ENCODE measurements around the gene C19orf85.

Gene C19orf85

DNA sequence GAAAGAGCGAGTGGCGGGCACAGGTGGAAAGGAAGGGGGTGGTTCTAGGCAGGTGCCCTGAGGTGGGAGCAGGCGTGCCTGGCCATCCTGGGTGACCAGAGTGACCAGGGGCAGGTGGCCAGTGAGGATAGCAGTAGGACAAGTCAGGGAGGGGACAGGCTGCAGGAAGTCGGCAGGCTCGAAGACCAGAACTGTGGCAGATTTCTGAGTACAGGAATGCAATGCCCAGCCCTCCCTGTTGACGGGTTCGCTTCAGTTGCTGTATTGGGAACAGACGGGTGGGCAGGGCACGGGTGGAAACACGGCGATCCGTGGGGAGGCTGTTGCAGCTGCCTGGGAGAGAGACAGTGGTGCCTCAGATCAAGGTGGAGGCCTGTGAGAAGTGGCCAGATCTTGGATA, 13.8 kb upstream of the C19orf85 start:
- DNase-seq (ENCODE audit: low read depth in 2 of 2, low spot score in 1 of 2), result no peak

DNA sequence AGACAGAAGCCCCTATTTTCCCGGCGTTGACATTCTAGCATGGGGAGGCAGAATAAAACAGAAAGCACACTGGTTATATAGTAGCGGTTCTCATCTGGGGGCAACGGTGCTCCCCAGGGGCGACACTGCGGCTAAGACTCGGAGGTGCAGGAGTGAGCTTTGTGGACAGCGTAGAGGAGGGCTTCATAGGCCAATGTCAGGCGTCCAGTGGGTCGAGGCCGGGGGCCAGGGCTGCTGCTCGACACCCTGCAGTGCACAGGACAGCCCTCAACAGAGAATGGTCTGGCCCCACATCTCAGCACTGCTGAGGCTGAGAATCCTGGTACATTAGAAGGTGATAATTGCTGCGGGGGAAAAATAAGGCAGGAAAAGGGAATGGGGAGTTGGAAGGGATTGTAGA, 13.4 kb upstream of the C19orf85 start:
- no peak for DNase-seq (ENCODE audit: low read depth in 2 of 2, low spot score in 1 of 2)

DNA sequence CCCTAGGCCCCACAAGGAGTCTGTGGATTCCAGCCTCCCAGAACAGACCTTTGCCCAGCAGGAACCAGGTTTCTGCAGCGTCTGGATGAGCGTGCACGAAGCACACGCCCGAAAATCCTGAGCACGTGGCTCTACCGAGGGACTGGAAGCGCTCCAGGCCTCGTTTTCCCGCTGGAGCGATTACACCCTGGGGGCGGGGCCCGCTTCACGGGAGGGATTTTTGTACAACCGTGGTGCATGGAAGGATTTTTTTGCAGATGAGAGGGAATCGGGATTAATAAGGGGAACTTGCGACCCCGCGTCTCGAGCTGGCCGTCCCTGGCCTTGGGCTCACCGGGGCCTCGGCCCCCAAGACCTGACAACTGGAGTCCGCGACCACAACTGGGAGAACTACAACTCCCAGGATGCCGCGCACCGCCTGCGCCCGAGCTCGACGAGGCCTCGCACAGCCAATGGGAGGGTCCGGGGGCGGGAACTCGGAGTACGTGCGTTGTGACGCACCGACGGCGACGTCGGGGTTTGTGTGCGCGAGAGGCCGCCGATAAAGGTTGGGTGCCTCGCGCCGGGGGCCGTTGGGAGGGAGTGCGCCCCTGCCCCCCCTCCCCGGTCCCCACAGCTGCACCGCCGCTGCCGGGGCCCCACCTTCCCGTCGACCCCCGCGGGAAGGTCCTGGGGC, 11.7 kb upstream of the C19orf85 start, which contains the start of gene ZNF628:
TSS of gene ZNF628 (plus strand) at position 518 of the 676 bp plus-strand sequence. CDS start 3,294 bp downstream, outside the sequence.
- peak; percentile 92 to 97 for DNase-seq (ENCODE audit: low read depth in 2 of 2, low spot score in 1 of 2)

DNA sequence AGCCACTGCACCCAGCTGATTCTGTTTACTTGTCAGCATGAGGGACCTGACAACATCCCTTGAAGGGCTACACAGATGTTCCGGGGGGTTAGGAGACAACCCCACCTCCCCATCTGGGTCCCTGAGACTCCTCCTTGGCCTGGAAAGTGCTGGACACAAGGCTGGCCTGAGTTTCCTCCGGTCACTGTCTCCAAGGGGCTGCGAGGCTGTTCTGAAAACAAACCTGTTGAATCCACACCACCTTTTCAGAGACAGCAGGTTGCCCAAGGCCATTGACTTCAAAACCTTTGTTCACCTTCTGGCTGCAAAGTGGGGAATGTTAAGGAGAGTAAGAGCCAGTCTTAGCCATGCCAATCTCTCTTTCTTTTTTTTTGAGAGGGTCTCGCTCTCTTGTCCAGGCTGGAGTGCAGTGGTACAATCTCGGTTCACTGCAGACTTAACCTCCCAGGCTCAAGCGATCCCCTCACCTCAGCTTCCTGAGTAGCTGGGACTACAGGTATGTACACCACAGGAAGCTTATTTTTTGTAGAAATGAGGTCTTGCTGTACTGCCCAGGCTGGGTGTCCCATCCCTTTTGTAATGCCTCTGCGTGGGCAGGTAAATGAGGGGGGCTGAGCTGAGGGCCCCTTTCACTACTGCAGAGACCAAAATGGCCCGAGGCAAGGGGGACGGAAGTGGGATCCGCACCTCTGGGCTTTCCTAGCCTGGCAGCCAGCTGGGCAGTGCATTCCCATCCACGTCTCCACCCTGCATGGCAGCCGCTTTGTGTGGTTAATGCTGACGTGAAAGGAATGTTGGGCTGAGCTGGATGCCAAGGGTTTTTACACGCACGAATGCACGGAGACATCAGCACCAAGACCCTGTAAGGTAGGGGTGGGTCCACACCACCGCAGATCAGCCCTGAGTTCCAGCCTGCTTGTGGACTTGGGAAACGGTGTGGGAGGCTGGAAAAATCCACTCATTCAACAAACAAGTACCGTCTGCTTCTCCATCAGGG, 10.0 kb upstream of the C19orf85 start:
- DNase-seq (ENCODE audit: low read depth in 2 of 2, low spot score in 1 of 2), result no peak

DNA sequence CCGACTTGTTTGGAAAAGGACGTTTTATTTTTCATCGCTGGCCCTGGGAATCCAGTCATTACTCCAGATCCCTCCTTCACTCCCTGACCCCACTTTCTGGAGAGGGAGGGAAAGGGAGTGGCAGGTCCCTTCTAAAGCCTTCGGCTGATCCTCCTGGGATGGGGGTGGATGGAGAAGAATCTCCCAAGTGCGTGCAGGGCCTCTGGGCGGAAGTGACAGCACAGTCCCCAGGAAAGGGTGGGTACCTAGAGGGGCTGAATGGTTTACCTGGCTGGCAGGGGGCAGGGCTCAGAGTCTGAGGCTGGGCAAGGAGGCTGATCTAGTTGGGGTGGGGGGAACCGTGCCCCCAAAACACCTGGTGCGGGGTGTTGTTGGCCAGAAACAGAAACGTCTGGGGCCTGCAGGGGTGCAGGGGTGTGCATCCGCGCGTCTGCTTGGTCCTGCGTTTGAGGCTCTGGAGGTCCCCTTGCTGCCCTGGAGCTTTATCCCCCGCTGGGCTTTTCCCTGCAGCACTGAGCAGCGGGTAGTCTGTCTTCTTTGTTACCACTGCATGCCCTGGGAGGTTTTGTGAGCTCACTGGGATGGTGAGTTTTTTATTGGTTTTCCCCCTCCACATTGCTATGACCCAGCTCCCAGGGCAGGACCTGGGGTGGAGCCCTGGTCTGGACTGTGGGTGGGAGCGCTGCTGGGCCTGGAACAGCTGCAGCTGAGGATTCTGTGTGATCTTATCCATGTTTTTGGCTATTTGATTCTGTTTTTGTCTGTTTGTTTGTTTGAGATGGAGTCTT, 8.9 kb upstream of the C19orf85 start:
- DNase-seq (ENCODE audit: low read depth in 2 of 2, low spot score in 1 of 2), result no peak

DNA sequence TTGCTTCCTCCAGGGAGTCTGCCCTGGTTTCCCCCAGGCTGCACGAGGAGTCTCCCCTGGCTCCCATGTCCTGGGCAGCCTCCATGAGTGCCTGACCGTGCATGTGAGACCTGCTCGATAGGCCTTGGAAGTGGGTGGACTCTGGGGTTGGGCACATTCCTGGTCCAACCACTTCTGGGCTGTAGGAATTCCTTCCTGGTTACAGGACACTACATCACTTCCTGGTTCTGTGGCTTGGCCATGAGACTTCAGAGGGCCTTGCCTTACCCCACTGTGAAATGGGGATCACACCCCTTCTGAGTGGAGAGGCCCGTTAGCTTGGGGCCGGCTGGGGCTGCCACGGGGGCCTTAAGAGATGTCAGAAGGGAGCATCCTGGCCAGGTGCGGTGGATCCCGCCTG, 7.9 kb upstream of the C19orf85 start:
- DNase-seq (ENCODE audit: low read depth in 2 of 2, low spot score in 1 of 2), result no peak

DNA sequence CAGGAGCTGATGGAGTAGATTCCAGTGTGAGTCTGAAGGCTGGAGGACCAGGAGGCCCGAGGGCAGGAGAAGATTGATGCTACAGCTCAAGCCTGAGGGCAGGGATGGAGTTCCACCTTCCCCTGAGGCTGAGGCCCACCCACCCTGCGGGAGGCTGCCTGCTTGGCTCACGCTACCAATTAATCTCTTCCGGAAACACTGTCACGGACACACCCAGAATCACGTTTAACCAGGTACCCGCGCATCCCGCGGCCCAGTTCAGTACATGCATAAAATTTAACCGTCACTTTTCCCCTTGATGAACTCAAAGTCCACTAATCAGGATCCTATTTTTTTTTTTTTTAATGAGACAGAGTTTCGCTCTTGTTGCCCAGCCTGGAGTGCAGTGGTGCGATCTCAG, 6.7 kb upstream of the C19orf85 start:
- no peak for DNase-seq (ENCODE audit: low read depth in 2 of 2, low spot score in 1 of 2)

DNA sequence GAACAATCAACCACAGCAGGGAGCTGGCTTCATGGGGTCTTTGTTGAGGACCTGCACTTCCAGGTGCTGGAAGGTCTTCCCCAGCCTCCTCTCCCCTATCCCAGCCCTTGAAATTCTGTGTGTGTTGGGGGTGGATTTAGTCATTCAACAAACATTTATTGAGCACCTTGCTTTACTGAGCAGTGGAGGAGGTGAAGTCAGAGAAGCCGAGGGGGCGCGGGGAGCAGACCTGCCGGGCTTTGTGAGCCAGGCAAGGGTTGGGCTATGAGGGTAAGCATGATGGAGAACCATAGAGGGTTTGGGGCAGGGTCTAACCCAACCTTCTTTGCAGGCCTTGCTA, 3.5 kb upstream of the C19orf85 start:
- no peak for DNase-seq (ENCODE audit: low read depth in 2 of 2, low spot score in 1 of 2)

DNA sequence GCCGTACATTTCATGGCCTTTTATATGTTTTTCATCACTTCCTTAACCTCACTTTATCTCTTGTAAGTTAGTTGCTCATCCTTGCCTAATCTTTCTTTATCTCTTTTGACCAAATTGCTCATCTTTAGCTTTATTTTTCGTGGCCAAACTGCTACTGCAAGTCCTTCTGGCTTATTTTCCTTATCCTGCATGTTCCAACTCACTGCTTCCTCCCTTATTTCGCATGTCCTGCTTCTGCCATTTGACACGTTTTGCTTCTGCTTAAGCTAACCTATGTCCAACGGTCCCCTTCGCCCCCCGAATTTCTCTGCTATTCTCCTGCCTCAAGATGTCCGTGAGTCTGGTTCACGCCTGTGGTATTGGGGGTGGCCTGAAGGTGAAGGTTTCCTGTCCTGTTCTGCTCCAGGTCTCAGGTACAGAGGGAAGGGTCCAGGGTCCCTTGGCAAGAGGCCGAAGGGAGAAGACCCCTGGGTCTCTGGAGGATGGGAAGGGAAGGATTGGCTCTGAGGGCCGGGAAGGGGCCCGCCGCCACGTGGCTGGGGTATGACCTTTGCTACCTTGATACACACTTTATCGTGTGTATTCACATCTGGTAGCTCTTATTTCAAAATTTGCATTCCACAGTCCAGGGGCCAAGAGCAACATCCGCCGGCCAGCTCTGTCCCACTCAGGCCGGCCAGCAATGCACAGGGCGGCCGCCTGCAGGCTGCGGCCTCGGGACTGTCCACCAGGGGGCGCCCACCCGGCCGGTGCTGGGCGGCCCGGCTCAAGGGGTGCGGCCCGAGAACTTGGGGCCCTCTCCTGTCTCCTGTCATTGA, 2.9 kb upstream of the C19orf85 start:
- peak; percentile 19 to 40 for DNase-seq (ENCODE audit: low read depth in 2 of 2, low spot score in 1 of 2)

DNA sequence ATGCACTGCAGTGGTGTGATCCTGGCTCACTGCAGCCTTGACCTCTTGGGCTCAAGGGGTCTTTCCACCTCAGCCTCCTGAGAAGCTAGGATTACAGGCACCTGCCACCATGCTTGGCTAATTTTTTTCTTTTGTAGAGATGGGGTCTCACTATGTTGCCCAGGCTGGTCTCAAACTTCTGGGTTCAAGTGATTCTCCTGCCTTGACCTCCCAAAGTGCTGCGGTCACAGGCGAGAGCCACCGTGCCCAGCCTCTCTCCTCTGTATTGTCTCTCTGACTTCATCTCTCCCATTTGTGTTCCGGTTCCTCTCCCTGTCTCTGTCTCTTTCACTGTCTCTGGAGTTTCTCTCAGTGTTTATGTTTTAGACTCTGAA, 1.7 kb upstream of the C19orf85 start:
- no peak for DNase-seq (ENCODE audit: low read depth in 2 of 2, low spot score in 1 of 2)

DNA sequence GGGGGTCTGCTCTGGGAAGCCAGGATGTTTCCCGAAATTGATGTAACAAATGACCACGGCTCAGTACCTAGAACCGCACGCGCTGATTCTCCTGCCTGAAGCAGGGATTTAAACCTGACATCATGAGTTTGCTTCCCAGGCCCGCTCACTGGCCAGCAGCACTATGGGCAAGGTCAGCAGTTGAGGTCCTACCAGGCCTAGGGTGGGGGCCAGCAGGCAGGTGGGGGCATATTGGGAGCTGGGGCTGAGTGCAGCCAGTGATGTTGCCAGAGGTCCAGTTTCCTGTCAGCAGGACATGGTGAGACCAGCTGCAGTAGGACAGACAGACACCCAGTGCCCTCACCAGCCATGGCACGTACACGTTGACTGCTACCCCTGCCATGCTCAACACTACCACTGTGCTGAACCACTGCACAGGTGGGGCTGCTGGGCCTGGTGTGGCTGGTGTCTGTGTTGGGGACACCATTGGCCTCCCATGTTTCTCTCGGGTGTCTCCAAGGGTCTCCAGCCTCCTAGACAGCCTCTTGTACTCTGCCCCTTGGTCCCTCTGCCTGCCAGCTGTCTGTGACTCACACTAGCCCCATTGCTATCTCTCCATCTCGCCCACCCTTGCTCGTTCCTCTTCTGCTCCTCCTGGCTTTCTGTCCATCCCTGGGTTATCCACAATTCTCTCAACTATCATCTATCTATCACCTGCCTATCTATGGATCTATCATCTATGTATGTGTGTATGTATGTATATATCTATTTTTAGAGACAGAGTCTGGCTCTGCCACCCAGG, 1.1 kb upstream of the C19orf85 start:
- no peak for DNase-seq (ENCODE audit: low read depth in 2 of 2, low spot score in 1 of 2)

DNA sequence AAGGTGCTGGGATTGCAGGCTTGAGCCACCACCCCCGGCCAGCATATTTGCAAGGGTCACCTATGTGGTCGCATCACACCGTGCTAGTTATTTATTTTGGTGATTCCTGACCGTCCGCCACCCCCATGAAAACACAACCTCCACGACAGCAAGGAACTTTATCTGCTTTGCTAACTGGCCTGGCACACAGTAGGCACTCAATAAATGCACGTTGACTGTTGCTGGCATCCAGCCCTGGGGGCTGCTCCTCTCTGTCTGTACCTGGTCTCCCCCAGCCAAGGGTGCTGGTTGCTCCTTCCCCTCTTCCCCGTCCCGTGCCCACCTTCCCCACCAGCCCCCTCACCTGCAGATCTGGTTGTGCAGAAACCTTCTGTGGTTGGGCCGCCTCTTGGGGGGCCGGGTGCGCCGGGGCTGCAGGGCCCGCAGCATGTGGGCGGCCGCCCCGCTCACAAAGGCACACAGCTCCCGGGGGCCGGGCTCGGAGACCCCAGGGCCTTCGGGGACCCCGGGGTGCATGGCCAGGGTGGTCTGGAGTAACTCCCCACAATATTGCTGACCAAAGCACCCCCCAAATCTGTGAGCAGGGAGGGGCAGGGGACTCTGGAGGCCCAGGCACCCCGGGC, 401 bp downstream of the C19orf85 start:
- no peak for DNase-seq (ENCODE audit: low read depth in 2 of 2, low spot score in 1 of 2)

DNA sequence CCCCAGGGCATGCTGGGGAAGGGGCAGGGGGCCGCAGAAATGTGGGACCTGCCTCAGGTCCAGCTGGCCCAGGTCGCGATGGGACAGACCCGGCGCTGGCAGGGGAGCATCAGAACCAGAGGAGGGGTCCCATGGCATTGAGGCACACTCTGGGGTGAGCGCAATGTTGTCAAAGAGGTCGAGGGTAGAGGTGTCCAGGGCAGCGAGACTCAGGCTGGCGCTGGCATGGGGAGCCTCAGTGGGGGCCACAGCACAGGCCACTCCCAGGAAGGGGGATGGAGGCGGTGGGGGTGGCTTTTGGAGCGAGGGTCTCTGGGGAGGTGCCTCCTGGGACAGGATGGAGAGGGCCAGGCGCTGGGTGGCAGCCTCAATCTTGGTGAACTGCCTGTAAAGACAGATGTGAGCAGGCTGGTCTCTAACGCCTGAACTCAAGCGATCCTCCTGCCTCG, 944 bp downstream of the C19orf85 start:
- DNase-seq (ENCODE audit: low read depth in 2 of 2, low spot score in 1 of 2), result no peak

DNA sequence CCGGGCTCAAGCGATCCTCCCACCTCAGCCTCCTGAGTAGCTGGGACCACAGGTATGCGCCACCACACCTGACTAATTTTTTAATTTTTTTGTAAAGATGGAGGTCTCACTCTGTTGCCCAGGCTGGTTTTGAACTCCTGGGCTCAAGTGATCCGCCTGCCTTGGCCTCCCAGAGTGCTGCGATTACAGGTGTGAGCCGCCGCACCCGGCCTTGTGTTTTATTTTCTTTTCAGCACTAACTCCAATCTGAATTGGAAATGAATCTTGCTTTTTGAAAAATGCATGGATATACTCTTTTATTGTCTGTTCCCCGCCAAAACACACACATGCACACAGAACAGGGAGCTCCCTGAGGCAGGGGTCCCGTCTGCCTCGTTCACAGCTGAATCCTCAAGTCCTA, 1.8 kb downstream of the C19orf85 start:
- no peak for DNase-seq (ENCODE audit: low read depth in 2 of 2, low spot score in 1 of 2)

DNA sequence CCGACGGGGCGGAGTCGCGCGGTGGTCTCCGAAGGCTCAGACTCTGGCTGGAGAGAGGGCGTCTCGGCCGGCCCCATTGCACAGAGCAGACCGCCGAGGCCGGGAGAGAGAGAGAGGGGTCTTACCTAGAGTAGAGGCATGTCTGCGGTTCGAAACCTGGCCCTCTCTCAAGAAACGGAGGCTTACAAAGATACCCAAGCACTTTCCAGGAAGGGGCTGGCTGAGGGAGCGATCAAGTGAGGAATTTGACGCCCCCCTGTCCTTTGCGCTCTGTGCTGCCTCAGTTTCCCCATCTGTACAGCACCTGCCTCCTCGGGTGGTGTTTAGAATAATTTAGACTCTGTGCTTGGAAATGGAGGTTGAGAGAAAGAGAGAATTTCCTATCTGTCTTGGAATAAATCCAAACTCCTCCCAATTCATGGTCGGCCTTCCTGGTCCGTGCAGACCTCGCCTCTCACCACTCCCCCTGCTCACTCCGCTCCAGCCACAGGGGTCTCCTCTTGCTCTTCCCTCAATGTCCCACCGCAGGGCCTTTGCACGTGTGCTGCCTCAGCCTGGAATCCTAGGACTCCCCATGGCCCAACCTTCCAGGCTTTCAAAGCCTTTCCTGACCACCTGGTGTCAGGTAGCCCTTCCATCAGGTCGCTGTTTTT, 2.5 kb downstream of the C19orf85 start:
- no peak for DNase-seq (ENCODE audit: low read depth in 2 of 2, low spot score in 1 of 2)

DNA sequence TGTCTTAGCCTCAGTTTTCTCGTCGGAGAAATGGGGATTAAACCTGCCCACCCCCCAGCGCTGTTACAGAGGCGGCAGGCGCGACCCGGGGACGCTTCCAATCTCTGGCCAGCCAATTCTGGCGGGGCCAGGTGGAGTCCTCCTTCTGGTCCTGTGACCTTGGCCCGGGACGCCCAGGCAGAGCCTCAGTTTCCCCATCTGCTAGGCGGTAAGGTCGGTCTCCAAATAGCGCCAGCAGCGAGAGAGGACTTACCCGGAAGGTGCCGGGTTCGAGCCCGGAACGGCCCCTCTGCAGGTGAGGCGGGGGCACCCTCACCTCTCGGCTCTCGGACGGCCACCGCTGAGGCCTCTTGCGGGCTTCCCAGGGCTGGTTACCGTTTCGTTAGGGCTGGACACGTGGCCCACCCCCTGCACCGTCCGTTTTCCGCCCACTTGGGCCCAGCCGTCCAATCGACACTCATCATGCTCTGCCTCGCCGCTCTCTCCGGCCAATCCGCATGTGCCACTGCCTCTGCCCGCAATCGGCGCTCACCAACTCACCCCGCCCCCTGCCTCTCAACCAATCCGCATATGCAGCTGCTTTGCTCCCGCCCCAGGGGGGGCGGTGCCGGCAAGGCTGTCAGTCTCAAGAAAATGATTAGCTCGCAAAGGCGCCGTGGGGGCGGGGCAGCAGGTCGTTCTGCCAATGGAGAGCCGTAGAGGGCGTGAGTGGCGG, 3.1 kb downstream of the C19orf85 start, which contains the start of gene ISOC2:
TSS of gene ISOC2 (minus strand) at position 384 of the 715 bp plus-strand sequence. CDS start 5,156 bp downstream, outside the sequence.
- DNase-seq (ENCODE audit: low read depth in 2 of 2, low spot score in 1 of 2), result peak; percentile 100

DNA sequence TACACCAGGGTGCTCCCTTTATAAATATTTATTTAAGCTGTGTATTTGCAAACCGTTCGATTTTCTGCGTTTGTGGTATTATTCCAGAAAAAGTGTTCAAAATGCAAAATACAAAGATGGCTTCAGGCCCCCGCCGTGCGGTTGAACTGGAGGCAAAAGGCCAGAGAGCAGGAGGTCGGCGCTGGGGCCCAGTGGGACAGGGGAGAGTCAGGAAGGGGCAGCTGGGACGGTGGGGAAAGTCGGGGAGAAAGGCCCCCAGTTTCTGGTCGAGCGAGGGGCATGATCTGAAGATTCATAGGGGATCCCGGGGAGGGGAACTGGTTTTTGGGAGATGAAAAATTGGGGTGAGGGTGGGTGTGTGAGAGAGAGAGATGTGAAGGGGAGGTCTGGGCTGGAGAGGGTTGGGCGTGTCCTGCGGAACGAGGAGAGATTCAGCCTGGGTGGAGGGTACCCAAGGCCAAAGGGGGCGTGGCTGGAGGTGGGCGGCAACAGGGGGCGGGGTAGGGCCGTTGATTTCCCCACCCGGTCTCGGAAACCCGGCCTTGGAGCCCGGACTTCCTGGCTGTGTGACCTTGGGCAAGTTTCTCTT, 3.8 kb downstream of the C19orf85 start:
- no peak for DNase-seq (ENCODE audit: low read depth in 2 of 2, low spot score in 1 of 2)

Measured in stimulated activated CD8-positive, alpha-beta memory T cell treated with anti-CD3 and anti-CD28 coated beads, Interleukin-4, amount 100 ng/mL, for 4 hours (primary cell).